NT2/D1 (cell line): ENCODE data around the gene MMS22L.
"Not testable (repeated sequence)": the region's sequence is repeated elsewhere in the genome, so short reads cannot be mapped to it uniquely, and the experiment has no call there.

Experiments
- DNase-seq: peaks from one replicate; pipeline ENCODE4 v3.0.0-alpha.2; 2011; ENCODE audit warnings: low read depth, low spot score
- H3K27me3 ChIP-seq: 2 replicates; pipeline ENCODE4 v1.6.0; 2011; ENCODE audit warnings: mild to moderate bottlenecking; ENCODE audit not compliant: insufficient read length, insufficient read depth
- H3K36me3 ChIP-seq: 2 replicates; pipeline ENCODE4 v1.6.1; 2011; ENCODE audit warnings: mild to moderate bottlenecking, low read length, mixed read lengths; ENCODE audit not compliant: insufficient read depth, insufficient read length
- H3K4me1 ChIP-seq: 2 replicates; pipeline ENCODE4 v1.5.1; 2011; ENCODE audit not compliant: insufficient read depth, insufficient read length
- H3K4me3 ChIP-seq: 2 replicates; pipeline ENCODE4 v1.5.1; 2011; ENCODE audit warnings: low read depth; ENCODE audit not compliant: insufficient read length
- H3K9ac ChIP-seq: 2 replicates; pipeline ENCODE4 v1.6.0; 2011; ENCODE audit warnings: low read depth; ENCODE audit not compliant: insufficient read length
- H3K9me3 ChIP-seq: 2 replicates; pipeline ENCODE4 v1.5.1; 2011; ENCODE audit warnings: mild to moderate bottlenecking, low read length; ENCODE audit not compliant: insufficient read depth
- SUZ12 ChIP-seq: IDR thresholded peaks from 2 replicates; pipeline ENCODE4 v1.6.1; 2011; ENCODE audit not compliant: insufficient read length, insufficient read depth; ENCODE audit errors: extremely low read depth
- YY1 ChIP-seq: IDR thresholded peaks from 2 replicates; pipeline ENCODE4 v1.6.1; 2011; ENCODE audit not compliant: insufficient read length, insufficient read depth
- ZNF274 ChIP-seq: IDR thresholded peaks from 2 replicates; pipeline ENCODE4 v1.6.1; 2011; ENCODE audit warnings: mild to moderate bottlenecking, low read depth, low read length

The MMS22L gene

DNA sequence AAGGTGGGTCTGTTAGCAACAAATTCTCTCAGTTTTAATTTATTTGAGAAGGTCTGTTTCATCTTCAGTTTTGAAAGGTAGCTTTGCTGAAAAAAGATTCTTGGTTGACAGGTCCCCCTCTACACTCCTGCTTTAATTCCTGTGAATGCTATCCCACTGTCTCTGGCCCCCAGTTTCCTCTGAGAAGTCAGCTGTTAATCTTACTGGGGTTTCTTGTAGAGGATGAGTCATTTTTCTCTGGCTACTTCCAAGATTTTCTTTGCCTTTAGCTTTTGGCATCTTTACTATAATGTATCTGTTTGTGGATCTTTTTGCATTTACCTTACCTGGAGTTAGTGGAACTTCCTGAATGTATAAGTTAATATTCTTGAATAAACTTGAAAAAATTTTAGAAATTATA is 122.7 kb downstream of the MMS22L start:
- H3K4me1 ChIP-seq = no peaks in the 10 kb centered on the region
- H3K9ac ChIP-seq = no peak overlapping the region
- peaks cover 21% of the 10 kb centered on the region for H3K36me3 ChIP-seq
- TF ChIP-seq SUZ12 (no peak), YY1 (no peak), ZNF274 (no peak)
- no peak for DNase-seq
- no peak overlapping the region for H3K4me3 ChIP-seq
- H3K9me3 ChIP-seq = peaks cover 14% of the 10 kb centered on the region; the same call in 1 of the 2 replicates
- H3K27me3 ChIP-seq = no peaks in the 10 kb centered on the region

DNA sequence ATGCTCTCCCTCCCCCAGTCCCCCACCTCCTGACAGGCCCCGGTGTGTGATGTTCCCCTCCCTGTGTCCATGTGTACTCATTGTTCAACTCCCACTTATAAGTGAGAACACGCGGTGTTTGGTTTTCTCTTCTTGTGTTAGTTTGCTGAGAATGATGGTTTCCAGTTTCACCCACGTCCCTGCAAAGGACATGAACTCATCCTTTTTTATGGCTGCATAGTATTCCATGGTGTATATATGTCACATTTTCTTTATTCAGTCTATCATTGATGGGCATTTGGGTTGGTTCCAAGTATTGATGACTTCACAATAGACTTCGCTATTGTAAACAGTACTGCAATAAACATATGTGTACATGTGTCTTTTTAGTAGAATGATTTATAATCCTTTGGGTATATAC is 127.6 kb downstream of the MMS22L start:
- H3K36me3 ChIP-seq = peaks cover 12% of the 10 kb centered on the region
- DNase-seq, H3K4me3 ChIP-seq, H3K9me3 ChIP-seq, H3K4me1 ChIP-seq, H3K9ac ChIP-seq, H3K27me3 ChIP-seq: not testable (repeated sequence)

DNA sequence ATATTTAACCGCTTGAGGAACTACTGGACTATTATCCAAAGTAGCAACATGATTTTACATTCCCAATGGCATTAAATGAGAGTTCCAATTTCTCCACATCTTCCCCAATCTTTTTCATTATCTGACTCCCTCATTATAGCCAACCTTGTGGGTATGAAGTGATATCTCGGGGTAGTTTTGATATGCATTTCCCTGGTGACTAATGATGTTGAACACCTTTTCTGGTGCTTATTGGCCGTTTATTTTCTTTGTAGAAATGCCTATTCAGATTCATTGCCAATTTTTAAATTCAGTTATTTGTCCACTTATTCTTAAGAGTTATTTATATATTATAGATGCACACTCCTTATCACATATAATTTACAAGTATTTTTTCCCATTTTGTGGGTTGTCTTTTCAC is 129.0 kb downstream of the MMS22L start:
- peaks cover 4% of the 10 kb centered on the region for H3K36me3 ChIP-seq
- no peak for TF ChIP-seq SUZ12
- no peak for TF ChIP-seq ZNF274
- no peak for TF ChIP-seq YY1
- no peaks in the 10 kb centered on the region for H3K9me3 ChIP-seq
- no peaks in the 10 kb centered on the region for H3K4me1 ChIP-seq
- DNase-seq = no peak
- no peak overlapping the region for H3K9ac ChIP-seq
- H3K27me3 ChIP-seq = no peaks in the 10 kb centered on the region
- H3K4me3 ChIP-seq = no peak overlapping the region

DNA sequence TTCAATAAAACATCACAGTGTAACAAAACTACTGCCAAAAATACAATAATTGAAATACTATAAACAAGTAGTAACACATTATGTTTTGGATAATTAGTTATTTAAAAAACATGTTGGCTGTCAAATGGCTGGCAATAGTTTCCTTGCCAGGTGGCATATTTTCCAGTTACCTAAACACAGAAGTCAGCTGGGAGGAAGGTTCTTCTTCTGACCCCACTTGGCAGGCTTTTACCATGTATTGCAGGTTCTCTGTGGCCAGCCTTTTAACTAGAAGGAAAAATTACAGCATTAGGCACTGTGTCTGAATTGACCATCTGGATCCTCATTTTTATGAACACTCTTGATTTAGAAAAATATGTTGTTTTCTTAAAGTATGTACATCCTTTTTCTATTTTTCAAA is 131.4 kb downstream of the MMS22L start:
- Histone ChIP-seq H3K36me3 (peaks cover 4% of the 10 kb centered on the region), H3K9me3 (no peaks in the 10 kb centered on the region), H3K4me1 (no peaks in the 10 kb centered on the region), H3K4me3 (no peak overlapping the region), H3K9ac (no peak overlapping the region), H3K27me3 (no peaks in the 10 kb centered on the region)
- no peak for TF ChIP-seq ZNF274
- TF ChIP-seq YY1 = no peak
- TF ChIP-seq SUZ12 = no peak
- DNase-seq = no peak

DNA sequence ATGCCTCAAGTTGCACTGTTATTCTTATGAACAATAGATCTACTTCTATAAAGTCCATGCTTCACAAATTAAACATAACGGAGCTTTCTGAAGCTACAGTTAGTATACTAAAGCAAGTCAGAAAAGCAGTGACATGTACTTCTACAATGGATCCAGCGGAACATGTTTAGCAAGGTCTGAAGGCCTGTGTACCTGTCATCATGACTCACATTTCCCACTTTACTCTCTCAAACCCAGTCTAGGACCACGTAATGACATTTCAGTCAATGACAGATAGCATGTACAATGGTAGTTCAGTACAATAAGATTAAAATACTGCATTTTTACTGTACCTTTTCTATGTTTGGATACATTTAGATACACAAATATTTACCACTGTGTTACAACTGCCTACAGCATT is 132.1 kb downstream of the MMS22L start:
- no peaks in the 10 kb centered on the region for H3K27me3 ChIP-seq
- H3K36me3 ChIP-seq = peaks cover 4% of the 10 kb centered on the region
- TF ChIP-seq SUZ12 (no peak), ZNF274 (no peak), YY1 (no peak)
- H3K9ac ChIP-seq = no peak overlapping the region
- DNase-seq = no peak
- H3K4me3 ChIP-seq = no peak overlapping the region
- no peaks in the 10 kb centered on the region for H3K4me1 ChIP-seq
- no peaks in the 10 kb centered on the region for H3K9me3 ChIP-seq

DNA sequence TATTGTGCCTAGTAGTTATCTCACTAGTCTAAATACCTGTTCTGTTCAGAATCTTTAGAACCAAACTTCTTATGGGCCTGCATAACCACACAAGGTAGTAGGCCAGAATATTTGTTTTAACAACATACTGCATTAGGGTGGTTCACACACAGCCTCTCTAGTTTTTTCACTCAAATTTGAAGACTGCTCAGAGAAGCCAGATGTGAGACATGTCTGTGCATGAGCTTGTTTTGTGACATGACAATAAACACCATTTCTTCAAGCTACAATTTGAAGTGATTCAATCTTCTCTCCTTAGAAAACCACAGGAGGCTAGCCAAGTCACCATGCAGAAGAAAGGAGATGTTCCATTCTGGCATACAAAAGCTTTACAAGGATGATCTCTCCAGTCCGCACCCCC is 135.6 kb downstream of the MMS22L start:
- TF ChIP-seq YY1 = no peak
- TF ChIP-seq SUZ12 = no peak
- no peak for TF ChIP-seq ZNF274
- peaks cover 4% of the 10 kb centered on the region for H3K36me3 ChIP-seq
- no peaks in the 10 kb centered on the region for H3K27me3 ChIP-seq
- H3K4me3 ChIP-seq = no peak overlapping the region
- no peaks in the 10 kb centered on the region for H3K4me1 ChIP-seq
- no peak for DNase-seq
- H3K9me3 ChIP-seq = no peaks in the 10 kb centered on the region
- H3K9ac ChIP-seq = no peak overlapping the region

DNA sequence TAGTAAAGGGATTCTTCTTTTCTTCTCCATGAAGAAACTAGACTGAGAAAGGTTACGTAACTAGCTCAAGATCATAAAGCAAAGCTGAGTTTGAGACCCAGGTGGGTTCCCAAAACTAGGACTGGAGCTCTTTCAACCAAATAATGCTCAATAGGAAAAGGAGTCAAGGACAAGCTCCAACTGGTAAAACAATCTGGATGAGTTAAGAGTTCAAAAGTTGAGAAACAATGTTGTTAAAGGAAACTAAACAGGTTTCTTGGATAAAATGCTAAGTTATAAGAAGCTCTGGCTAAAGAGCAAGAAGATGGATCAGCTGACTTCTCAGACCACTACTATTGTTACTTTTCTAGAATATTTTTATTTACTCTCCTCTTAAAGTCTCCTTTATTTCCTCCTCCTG is 137.3 kb downstream of the MMS22L start:
- no peak overlapping the region for H3K4me3 ChIP-seq
- no peak for DNase-seq
- no peaks in the 10 kb centered on the region for H3K27me3 ChIP-seq
- H3K9ac ChIP-seq = no peak overlapping the region
- no peaks in the 10 kb centered on the region for H3K36me3 ChIP-seq
- no peaks in the 10 kb centered on the region for H3K4me1 ChIP-seq
- TF ChIP-seq YY1 = no peak
- TF ChIP-seq SUZ12 = no peak
- TF ChIP-seq ZNF274 = no peak
- no peaks in the 10 kb centered on the region for H3K9me3 ChIP-seq

DNA sequence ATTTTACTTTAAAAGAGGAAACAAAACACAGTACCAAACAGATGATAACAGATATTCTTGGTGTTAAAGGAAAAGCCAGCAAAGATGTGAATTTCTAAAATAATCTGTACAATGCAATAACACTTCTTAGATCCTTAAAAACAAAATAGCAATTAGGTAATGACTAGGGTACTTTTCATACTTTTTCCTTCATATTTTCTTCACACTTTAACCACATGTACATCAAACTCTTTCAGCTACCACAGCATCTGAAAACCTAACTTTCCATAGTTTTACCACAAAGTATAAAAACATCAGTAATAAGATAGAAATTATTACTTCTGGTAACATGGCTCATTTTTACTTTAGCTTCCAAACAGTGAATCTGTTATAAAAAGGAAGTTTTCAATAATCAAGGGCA is 141.3 kb downstream of the MMS22L start:
- H3K36me3 ChIP-seq = no peaks in the 10 kb centered on the region
- H3K4me3 ChIP-seq = no peak overlapping the region
- no peaks in the 10 kb centered on the region for H3K4me1 ChIP-seq
- H3K9ac ChIP-seq = no peak overlapping the region
- no peak for TF ChIP-seq YY1
- no peak for TF ChIP-seq SUZ12
- no peak for TF ChIP-seq ZNF274
- no peak for DNase-seq
- H3K27me3 ChIP-seq = no peaks in the 10 kb centered on the region
- H3K9me3 ChIP-seq = no peaks in the 10 kb centered on the region
